H1 (cell line): Measurements from ENCODE around the gene ATP11C. TPM values are rescaled to one million over a fixed set of nuclear protein-coding genes. Genes with fewer than 3 reads are reported as not detected.

Experiments used
- CHD1 ChIP-seq: IDR thresholded peaks from 2 replicates; pipeline ENCODE4 v1.6.1; 2012; ENCODE audit warnings: low read depth, low read length, improper control_type of control experiment
- CHD2 ChIP-seq: IDR thresholded peaks from 2 replicates; pipeline ENCODE4 v1.6.1; 2012; ENCODE audit warnings: low read length, improper control_type of control experiment
- CTCF ChIP-seq, 3 experiments: IDR thresholded peaks; 1 replicate in 2 of 3; 2 replicates in 1 of 3; pipeline versions ENCODE4 v1.5.1 to v1.6.1; 2011; ENCODE audit warnings: low read length in 3 of 3, mild to moderate bottlenecking in 3 of 3, inconsistent platforms in 2 of 3, low read depth in 1 of 3, moderate library complexity in 1 of 3; ENCODE audit not compliant: insufficient read depth in 1 of 3; ENCODE audit errors: control extremely low read depth in 1 of 3
- EZH2 ChIP-seq: fragments of 200-600 bp; sonication (generic); IDR thresholded peaks from 2 replicates; pipeline ENCODE4 v1.7.1; 2012; ENCODE audit warnings: low read depth, mild to moderate bottlenecking, moderate library complexity, low read length, inconsistent platforms; ENCODE audit not compliant: severe bottlenecking
- HDAC2 ChIP-seq, 2 experiments: fragments of 300-600 bp in 1 of 2; sonication (generic) in 1 of 2; IDR thresholded peaks; 2 replicates each; pipeline ENCODE4 v1.6.1; 2011 to 2012; ENCODE audit warnings: low read depth in 2 of 2, low read length in 2 of 2, mild to moderate bottlenecking in 2 of 2, moderate library complexity in 2 of 2, borderline replicate concordance in 1 of 2, inconsistent platforms in 1 of 2
- KDM4A ChIP-seq: IDR thresholded peaks from one replicate; pipeline ENCODE4 v1.7.1; 2012; ENCODE audit warnings: low read depth, mild to moderate bottlenecking, moderate library complexity, low read length, inconsistent platforms; ENCODE audit not compliant: severe bottlenecking
- MAX ChIP-seq: IDR thresholded peaks from 2 replicates; pipeline ENCODE4 v1.6.1; 2012; ENCODE audit warnings: inconsistent platforms
- PHF8 ChIP-seq: fragments of 200-600 bp; sonication (generic); conservative IDR thresholded peaks from 2 replicates; pipeline ENCODE4 v1.7.1; 2012; ENCODE audit warnings: low read depth, mild to moderate bottlenecking, inconsistent platforms, low read length, moderate library complexity
- RBBP5 ChIP-seq: IDR thresholded peaks from 2 replicates; pipeline ENCODE4 v1.7.1; 2012; ENCODE audit warnings: low read depth, mild to moderate bottlenecking, inconsistent platforms, low read length, moderate library complexity, borderline replicate concordance
- SIN3A ChIP-seq, 2 experiments: IDR thresholded peaks in 1 of 2; conservative IDR thresholded peaks in 1 of 2; 2 replicates each; pipeline ENCODE4 v1.6.1; 2011 to 2012; ENCODE audit warnings: low read length in 2 of 2, improper control_type of control experiment in 1 of 2, low read depth in 1 of 2, mild to moderate bottlenecking in 1 of 2
- SP2 ChIP-seq: IDR thresholded peaks from 2 replicates; pipeline ENCODE4 v1.6.1; 2012; ENCODE audit warnings: mild to moderate bottlenecking, low read length, inconsistent platforms
- polyA plus RNA-seq, 7 experiments: library from polyadenylated mRNA; depleted of rRNA in 3 of 7; stranded (reverse) in 5 of 7; unstranded in 2 of 7; fragments of >200 nt in 5 of 7; fragments of 200-250 nt in 2 of 7; gene quantifications; 1 replicate in 5 of 7; 2 replicates in 1 of 7; 4 replicates in 1 of 7; pipeline versions ENCODE4 v1.2.1 to v1.2.3, GENCODE V29; 2011 to 2013; ENCODE audit warnings: missing spikeins in 2 of 7, mixed read lengths in 2 of 7
- total RNA-seq: library from RNA; stranded (reverse); fragmentation: NEBNext Ultra II Directional; extraction: Animal tissue kit (Norgen Biotek cat#: 25700); gene quantifications from 2 replicates; pipeline ENCODE4 v1.2.1, GENCODE V29; 2021

ATP11C gene
- total and polyA plus RNA-seq, 2 of the 8 experiments (the other 6 are each of a cell fraction or from before 2014, with no cell fraction given) = 14.7 to 52.1 TPM

DNA sequence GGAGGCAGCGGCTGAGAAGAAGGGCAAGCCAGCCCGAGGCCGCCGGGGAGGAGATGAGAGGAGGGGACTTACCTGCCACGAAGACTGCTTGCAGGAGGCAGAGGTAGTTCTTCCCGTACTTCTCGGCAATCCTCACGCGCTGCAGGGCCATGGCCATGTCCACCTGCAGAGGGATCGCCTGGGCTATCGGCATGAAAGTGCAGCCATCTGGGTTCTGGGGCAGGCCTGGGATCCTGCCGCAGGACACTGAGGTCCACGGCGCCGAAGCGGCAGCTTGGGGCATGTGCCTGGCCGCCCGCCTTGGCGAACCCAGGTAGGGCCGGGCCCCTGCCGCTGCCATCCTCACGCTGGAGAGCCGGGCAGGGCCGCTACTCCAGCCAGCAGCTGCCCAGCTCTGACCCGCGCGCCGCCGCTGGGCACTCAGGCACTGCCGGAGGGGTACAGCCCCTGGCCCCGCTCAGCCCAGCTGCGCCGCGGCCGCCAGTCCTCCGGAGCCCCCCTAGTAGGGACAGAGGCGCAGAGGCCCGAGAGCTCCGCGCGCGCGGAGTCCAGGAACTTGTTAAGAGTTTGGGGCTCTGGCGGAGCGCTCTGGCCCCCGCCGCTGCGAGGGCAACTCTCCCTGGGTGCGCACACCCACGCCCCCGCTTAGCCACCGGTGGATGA is 240.9 kb downstream of the ATP11C start (continued):
- no peak for TF ChIP-seq CTCF (IDR thresholded peaks at IDR 0.05; ENCODE audit: control extremely low read depth in 1 of 3, insufficient read depth in 1 of 3, low read depth in 1 of 3, low read length in 3 of 3)
- no peak for TF ChIP-seq KDM4A
- TF ChIP-seq RBBP5 = no peak
- TF ChIP-seq SIN3A (conservative IDR thresholded peaks at IDR 0.05 in 1 of 2, IDR thresholded peaks at IDR 0.05 in 1 of 2; ENCODE audit: low read depth in 1 of 2, low read length in 2 of 2) = no peak
- no peak for TF ChIP-seq PHF8
- no peak for TF ChIP-seq CHD1
- TF ChIP-seq CHD2 = no peak
- TF ChIP-seq MAX = peak; percentile 77
- TF ChIP-seq HDAC2 (IDR thresholded peaks at IDR 0.05; ENCODE audit: borderline replicate concordance in 1 of 2, low read depth in 2 of 2, low read length in 2 of 2) = no peak
- TF ChIP-seq SP2 = no peak
- TF ChIP-seq EZH2 = peak; percentile 40
